Measurements from ENCODE around the gene FXYD6.
A peak's percentile ranks its signal among the peaks of the same experiment; 100 is the strongest.

Gene FXYD6

DNA sequence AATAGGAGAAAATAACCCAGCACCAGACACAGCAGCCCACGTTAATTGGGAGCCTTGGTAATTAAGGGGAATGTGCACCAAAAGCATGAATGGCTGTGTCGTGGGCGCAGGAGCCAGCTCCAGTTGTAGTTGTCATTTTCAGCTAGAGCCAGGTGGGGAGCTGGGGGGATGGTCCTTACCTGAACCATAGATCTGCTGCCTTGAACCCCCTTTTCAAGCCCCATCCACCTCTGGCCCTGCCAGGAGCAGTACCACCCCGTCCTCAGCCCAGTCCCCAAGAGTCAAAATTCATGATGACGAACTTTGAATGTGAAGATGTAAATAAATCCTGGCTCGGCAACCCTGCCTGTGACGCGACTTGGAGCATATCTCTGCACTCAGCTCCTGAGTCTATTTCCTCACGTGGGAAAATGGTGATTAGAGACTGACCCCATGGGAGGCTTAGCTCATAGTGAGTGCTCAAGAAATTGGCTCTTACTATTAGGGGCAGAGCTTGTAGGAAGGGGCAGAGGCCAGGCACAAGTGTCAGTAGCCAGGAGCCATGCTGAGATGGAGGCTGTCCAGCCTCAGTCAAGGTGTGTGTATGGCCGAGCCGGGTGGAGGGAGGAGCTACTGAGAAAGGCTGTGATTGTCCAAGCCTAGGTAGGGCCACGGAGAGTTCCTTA, 794 bp upstream of the FXYD6 start:
- DNase-seq (ENCODE audit: low read depth in 1 of 2, low spot score in 1 of 2): peak in 1 of 2 experiments; percentile 36
- in situ Hi-C loops (cut with HindIII; ENCODE audit: low pct_unique_long_range_greater_than_20kb, low sequenced_read_pairs): no loop called here
- TF ChIP-seq JUND (IDR thresholded peaks at IDR 0.05; ENCODE audit: low read depth): no peak

DNA sequence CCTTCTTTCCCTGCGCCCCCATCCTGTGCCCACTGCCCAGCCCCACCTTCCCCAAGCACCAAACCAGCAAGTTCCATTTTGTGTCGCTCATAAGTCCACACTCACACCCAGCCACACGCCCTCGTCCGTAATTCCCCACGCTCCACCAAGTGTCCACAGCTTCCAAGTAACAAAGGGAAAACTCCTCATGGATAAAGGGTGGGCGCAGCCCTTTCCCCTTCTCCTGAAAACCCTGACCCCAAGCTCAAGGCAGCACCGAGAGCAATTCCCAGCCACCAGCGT, 458 bp downstream of the FXYD6 start:
- in situ Hi-C loops (cut with HindIII; ENCODE audit: low pct_unique_long_range_greater_than_20kb, low sequenced_read_pairs): no loop called here

GRCh38 chr11:117875382-117876058, 938 bp downstream of the FXYD6 start:
- TF ChIP-seq JUND (IDR thresholded peaks at IDR 0.05; ENCODE audit: low read depth): no peak
- in situ Hi-C loops (cut with HindIII; ENCODE audit: low pct_unique_long_range_greater_than_20kb, low sequenced_read_pairs): no loop called here
- no peak for DNase-seq (ENCODE audit: low read depth in 1 of 2, low spot score in 1 of 2)

More for the DNA sequence above, 458 bp downstream of the FXYD6 start:
- no peak for TF ChIP-seq JUND (IDR thresholded peaks at IDR 0.05; ENCODE audit: low read depth)
- no peak for DNase-seq (ENCODE audit: low read depth in 1 of 2, low spot score in 1 of 2)

GRCh38 chr11:117874910-117875381, 1.5 kb downstream of the FXYD6 start:
- in situ Hi-C loops (cut with HindIII; ENCODE audit: low pct_unique_long_range_greater_than_20kb, low sequenced_read_pairs): no loop called here
- no peak for TF ChIP-seq JUND (IDR thresholded peaks at IDR 0.05; ENCODE audit: low read depth)
- DNase-seq (ENCODE audit: low read depth in 1 of 2, low spot score in 1 of 2): no peak

DNA sequence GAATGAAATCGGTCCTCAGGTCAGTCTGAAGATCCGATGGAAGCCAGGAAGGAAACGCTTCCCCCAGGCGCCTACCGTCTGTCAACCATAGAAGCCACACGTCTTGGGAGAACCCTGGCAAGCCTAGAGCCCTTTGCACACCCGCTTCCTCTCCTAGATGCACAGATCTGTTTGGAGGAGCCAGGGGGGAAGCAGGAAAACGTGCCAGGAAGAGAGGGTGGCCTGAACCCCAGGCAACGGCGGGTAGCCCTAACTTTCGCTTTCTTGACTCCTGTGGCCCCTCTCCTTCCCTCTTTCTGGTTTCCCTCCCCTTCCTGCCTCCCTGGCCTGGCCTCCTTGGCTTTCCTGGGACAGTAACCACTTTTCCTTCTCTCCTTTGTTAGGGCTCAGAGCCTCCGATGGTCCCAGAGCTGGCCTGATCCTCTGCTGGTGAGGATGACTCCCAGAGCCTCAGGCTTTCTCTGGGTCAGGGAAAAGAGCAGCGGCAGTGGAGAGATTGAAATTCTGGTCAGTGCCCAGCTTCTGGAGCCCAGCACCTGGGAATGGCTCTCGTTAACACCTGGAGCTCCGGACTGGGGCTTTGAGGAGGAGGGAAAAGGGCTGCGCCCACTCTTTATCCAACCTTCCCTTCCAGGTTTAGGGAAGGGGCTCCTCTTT, 2.1 kb downstream of the FXYD6 start:
- no peak for TF ChIP-seq JUND (IDR thresholded peaks at IDR 0.05; ENCODE audit: low read depth)
- in situ Hi-C loops (cut with HindIII; ENCODE audit: low pct_unique_long_range_greater_than_20kb, low sequenced_read_pairs): no loop called here
- DNase-seq (ENCODE audit: low read depth in 1 of 2, low spot score in 1 of 2): no peak

- in situ Hi-C loops (cut with HindIII; ENCODE audit: low pct_unique_long_range_greater_than_20kb, low sequenced_read_pairs): no loop called here
- no peak for TF ChIP-seq JUND (IDR thresholded peaks at IDR 0.05; ENCODE audit: low read depth)
- DNase-seq (ENCODE audit: low read depth in 1 of 2, low spot score in 1 of 2): no peak
Observed at GRCh38 chr11:117873828-117874125, 2.7 kb downstream of the FXYD6 start.

DNA sequence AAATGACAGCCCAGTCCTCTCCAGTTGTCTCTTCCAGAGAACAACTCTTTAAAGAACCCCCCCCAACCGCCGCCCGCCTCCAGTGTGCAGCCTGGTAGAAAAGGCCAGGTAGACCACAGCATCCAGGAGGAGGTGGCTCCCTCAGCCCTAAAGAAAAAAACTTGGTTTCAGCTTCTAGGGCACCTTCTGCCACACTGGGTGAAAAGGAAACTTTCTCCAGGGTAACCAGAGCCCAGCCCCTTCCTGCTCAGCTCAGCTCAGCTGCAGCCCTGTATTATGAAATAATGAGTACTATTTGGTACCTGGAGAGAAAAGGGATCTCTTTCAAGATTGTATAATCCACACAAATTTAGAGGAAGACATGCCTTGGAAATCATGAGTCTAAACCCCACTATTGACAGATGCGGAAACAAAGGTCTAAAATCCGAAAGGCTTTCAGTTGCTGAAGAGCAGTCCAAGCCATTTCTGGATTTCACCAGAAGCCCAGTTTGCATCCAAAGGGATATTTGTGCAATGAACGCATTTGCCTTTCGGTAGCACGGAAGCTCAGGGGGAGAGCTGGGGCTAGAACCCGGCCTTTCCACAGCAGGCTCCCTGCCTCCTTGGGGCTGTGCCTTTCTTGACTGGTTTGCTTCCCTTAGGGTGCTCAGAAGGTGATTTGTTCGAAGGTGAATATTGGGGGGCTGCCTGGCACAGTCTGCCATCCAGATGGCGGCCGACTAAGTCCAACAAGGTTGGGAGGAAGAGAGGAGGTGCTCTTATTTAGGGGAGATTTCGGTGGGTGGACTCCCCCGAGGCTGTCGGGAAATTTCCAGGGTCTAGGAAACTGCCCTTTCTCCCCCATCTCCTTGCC, 3.3 kb downstream of the FXYD6 start:
- DNase-seq (ENCODE audit: low read depth in 1 of 2, low spot score in 1 of 2): no peak
- no peak for TF ChIP-seq JUND (IDR thresholded peaks at IDR 0.05; ENCODE audit: low read depth)
- in situ Hi-C loops (cut with HindIII; ENCODE audit: low pct_unique_long_range_greater_than_20kb, low sequenced_read_pairs): no loop called here

DNA sequence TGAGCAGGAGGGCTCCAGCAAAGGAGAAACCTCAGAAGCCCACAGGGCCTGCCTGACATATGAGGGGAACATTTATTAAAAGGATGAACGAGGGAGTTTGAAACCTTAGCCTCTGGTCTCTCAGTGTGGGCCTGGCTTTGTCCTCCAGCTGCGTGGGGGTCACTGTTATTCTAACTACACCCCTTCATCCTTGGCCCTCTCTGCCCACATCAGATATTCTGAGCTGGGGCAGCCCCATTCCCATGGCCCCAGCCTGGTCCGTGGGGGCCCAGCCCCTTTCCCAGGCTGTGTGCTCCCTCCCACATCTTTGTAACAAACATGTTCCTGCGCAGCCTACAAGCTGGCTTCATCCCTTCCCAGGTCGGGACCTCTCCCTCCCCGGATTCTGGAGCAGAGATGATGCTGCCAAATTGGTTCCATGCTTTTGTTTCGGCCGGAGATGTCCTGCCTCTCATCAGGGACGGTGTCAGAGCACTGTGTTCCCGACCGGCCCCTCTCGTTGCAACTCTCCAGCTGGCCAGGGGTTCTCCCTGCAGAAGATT, 4.0 kb downstream of the FXYD6 start:
- in situ Hi-C loops (cut with HindIII; ENCODE audit: low pct_unique_long_range_greater_than_20kb, low sequenced_read_pairs): no loop called here
- TF ChIP-seq JUND (IDR thresholded peaks at IDR 0.05; ENCODE audit: low read depth): no peak

DNA sequence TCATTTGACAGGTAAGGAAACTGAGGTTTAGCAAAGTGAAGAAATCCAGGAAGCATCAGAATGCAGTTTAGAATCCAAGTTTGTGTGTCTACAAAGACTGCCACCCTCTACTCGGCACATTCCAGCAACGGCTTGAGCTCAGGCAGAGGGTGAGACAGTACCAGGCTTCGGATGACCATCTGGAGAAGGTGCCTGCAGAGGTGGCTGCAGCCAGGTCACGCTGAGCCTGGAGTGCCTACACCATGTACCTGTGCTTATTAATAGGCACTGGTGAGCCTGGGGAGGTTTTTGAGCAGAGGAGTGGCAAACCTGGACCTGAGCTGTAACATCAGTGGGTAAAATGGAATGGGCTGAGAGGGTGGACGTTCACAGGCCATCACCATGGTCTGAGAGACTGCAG, 4.7 kb downstream of the FXYD6 start:
- in situ Hi-C loops (cut with HindIII; ENCODE audit: low pct_unique_long_range_greater_than_20kb, low sequenced_read_pairs): no loop called here
- no peak for TF ChIP-seq JUND (IDR thresholded peaks at IDR 0.05; ENCODE audit: low read depth)
- DNase-seq (ENCODE audit: low read depth in 1 of 2, low spot score in 1 of 2): no peak

More for the DNA sequence above, 4.0 kb downstream of the FXYD6 start:
- no peak for DNase-seq (ENCODE audit: low read depth in 1 of 2, low spot score in 1 of 2)

DNA sequence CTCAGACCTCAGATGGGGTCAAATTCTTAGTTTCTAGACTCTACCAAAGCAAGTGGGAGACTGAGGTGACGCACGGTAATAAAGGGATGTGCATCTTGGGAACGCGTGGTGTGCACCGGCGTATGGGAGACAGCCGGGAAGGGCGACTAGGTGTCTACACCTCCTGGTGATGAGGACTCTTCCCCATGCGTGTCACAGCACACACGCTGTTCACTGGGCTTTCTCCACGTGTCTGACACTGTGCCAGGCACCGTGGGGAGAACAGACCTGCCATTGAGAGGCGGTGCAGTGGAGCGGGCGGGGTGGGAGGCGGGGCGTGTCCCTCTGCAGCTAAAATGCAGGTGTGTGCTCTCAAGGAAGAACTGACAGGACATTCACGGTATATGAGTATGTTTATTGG, 5.3 kb downstream of the FXYD6 start:
- in situ Hi-C loops (cut with HindIII; ENCODE audit: low pct_unique_long_range_greater_than_20kb, low sequenced_read_pairs): no loop called here
- no peak for TF ChIP-seq JUND (IDR thresholded peaks at IDR 0.05; ENCODE audit: low read depth)
- DNase-seq (ENCODE audit: low read depth in 1 of 2, low spot score in 1 of 2): no peak

GRCh38 chr11:117870103-117870952, 6.1 kb downstream of the FXYD6 start:
- in situ Hi-C loops (cut with HindIII; ENCODE audit: low pct_unique_long_range_greater_than_20kb, low sequenced_read_pairs): no loop called here
- DNase-seq (ENCODE audit: low read depth in 1 of 2, low spot score in 1 of 2): no peak
- TF ChIP-seq JUND (IDR thresholded peaks at IDR 0.05; ENCODE audit: low read depth): no peak

DNA sequence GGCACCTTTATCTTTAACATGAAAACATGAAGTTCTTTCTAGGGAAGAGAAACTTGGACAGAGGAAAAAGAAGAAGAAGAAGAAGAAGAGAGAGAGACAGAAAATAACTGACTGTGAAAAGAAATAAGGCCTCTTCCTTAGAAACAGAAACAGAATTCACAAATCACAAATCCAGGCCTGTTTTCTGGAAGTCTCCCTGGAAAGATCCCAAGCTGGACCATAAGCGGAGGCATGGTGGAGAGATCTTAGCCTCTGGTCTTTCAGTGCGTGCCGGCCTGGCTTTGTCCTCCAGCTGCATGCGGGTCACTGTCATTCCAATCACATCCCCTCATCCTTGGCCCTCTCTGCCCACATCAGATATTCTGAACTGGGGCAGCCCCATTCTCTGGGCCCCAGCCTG, 6.9 kb downstream of the FXYD6 start:
- TF ChIP-seq JUND (IDR thresholded peaks at IDR 0.05; ENCODE audit: low read depth): no peak
- in situ Hi-C loops (cut with HindIII; ENCODE audit: low pct_unique_long_range_greater_than_20kb, low sequenced_read_pairs): no loop called here
- DNase-seq (ENCODE audit: low read depth in 1 of 2, low spot score in 1 of 2): no peak

Data from T47D (cell line).